Stomach smooth muscle (tissue), 2 donors: ENCODE measurements around the gene TOPAZ1.

Experiments used
- H3K27ac ChIP-seq: one replicate; pipeline ENCODE4 v1.7.0; 2013; ENCODE audit warnings: mild to moderate bottlenecking, low read length, inconsistent platforms
- H3K27me3 ChIP-seq, 2 donors: one replicate each; pipeline ENCODE4 v1.7.0; 2013; ENCODE audit warnings: low read length in 2 of 2; ENCODE audit not compliant: insufficient read depth in 2 of 2, control insufficient read depth in 1 of 2
- H3K36me3 ChIP-seq, 2 donors: one replicate each; pipeline ENCODE4 v1.7.0; 2013; ENCODE audit warnings: low read length in 2 of 2; ENCODE audit not compliant: control insufficient read depth in 2 of 2, insufficient read depth in 2 of 2
- H3K4me1 ChIP-seq: one replicate; pipeline ENCODE4 v1.7.0; 2013; ENCODE audit warnings: low read length; ENCODE audit not compliant: control insufficient read depth, insufficient read depth
- H3K4me3 ChIP-seq, 2 donors: one replicate each; pipeline ENCODE4 v1.7.0; 2013; ENCODE audit warnings: low read length in 2 of 2
- H3K9ac ChIP-seq, 2 donors: one replicate each; pipeline ENCODE4 v1.7.0; 2013; ENCODE audit warnings: low read length in 2 of 2, mild to moderate bottlenecking in 1 of 2
- H3K9me3 ChIP-seq, 2 donors: one replicate each; pipeline ENCODE4 v1.7.0; 2013; ENCODE audit warnings: low read length in 2 of 2; ENCODE audit not compliant: control insufficient read depth in 2 of 2
- donor health status: healthy.
- donor health status: Pancreatic carcinoma.

The TOPAZ1 gene

GRCh38 chr3:44326515-44326914 lies 84.8 kb downstream of the TOPAZ1 start:
- no peak overlapping the region for H3K27ac ChIP-seq
- H3K9me3 ChIP-seq, result no peaks in the 10 kb centered on the region
- no peak overlapping the region for H3K9ac ChIP-seq
- H3K36me3 ChIP-seq, result no peaks in the 10 kb centered on the region
- H3K27me3 ChIP-seq, result no peaks in the 10 kb centered on the region
- no peak overlapping the region for H3K4me3 ChIP-seq
- H3K4me1 ChIP-seq, result no peaks in the 10 kb centered on the region

DNA sequence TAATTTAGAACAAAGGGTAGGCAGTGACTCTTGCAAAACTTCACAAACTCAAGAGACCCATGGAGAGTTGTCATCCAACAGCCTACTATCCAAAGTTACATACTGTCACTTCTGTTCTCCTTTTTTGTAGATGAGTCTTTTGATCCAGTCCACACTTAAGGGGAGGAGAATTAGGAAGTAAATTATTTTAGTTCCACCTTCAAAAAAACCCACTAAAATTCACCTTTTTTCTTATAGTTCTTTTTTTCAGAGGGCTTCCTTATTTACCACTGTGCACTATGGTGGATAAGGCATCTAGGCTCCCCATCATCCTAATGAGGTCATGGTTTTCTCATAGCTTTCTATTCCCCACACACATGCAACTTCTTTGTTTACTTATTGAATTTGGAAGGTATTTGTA lies 88.3 kb downstream of the TOPAZ1 start:
- Histone ChIP-seq H3K4me1 (no peaks in the 10 kb centered on the region), H3K27ac (no peak overlapping the region), H3K4me3 (no peak overlapping the region), H3K27me3 (no peaks in the 10 kb centered on the region), H3K36me3 (no peaks in the 10 kb centered on the region), H3K9ac (no peak overlapping the region), H3K9me3 (no peaks in the 10 kb centered on the region)

DNA sequence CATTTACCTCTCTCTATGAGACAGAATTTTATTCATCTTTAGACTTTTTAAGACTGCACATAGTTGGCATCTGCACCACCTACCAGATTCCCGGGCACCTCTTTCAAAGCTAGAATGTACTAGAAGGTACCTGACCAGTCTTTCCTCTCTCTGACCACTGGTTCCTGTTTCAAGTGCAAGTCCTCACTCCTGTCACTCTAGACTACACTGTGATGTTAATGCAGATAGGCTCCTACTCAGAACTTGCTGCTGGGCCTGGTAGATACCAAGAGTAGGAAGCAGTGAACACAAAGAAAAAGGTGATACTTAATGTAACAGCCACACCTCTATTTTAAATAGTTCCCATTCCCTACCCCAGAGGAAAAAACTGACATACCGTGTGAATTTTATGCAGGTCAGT lies 88.8 kb downstream of the TOPAZ1 start:
- no peak overlapping the region for H3K27ac ChIP-seq
- no peak overlapping the region for H3K4me3 ChIP-seq
- H3K4me1 ChIP-seq, result no peaks in the 10 kb centered on the region
- H3K36me3 ChIP-seq, result no peaks in the 10 kb centered on the region
- no peak overlapping the region for H3K9ac ChIP-seq
- H3K9me3 ChIP-seq, result no peaks in the 10 kb centered on the region
- H3K27me3 ChIP-seq, result no peaks in the 10 kb centered on the region

DNA sequence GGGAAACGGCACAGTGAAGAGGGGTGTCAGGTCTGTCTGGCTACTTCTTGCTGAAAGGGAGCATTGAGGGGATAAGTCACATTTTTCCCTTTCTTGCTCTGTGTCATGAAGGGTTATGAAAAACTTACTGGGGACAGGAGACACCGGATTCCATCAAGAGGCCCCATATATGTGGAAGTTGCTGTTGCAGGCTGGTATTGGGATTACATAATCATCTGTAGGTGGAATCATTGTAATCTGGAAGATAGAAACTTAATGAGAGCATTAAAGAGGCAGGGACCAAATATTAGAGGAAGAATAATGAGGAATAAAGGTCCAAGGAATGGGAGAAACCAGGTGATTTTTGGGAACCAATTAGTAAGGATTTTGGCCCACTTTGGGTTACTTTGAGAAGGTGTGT lies 92.6 kb downstream of the TOPAZ1 start:
- no peak overlapping the region for H3K27ac ChIP-seq
- no peak overlapping the region for H3K9ac ChIP-seq
- H3K27me3 ChIP-seq, result no peaks in the 10 kb centered on the region
- no peaks in the 10 kb centered on the region for H3K9me3 ChIP-seq
- H3K36me3 ChIP-seq, result no peaks in the 10 kb centered on the region
- peaks cover 3% of the 10 kb centered on the region for H3K4me1 ChIP-seq
- no peak overlapping the region for H3K4me3 ChIP-seq

DNA sequence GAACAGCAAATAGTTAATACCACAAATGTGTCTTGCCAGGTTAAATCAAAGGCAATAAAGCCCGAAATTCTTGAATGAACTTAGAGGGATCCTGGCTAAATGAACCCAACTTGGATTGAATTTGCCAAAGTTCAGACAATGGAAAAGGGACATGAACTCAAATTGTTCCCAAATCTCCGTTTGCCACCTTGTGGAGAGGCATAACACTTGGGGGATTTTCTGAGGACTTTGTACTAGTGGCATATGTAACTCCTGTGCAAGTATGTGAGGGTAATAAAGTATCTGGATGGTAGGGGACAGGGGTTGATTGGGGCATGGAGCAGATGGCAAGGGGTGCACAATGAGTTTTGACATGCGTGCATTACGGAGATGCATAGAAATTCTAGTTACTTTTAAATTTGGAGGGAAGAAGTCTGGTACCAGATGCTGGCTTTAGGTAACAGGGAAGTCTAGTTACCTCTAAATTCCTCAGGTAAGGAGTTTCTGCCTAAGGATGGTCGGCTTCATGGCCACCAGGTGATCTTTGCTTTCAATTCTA lies 95.6 kb downstream of the TOPAZ1 start:
- Histone ChIP-seq H3K4me1 (peaks cover 11% of the 10 kb centered on the region), H3K27ac (peak overlapping the region; percentile 92)

GRCh38 chr3:44338010-44338827 lies 96.5 kb downstream of the TOPAZ1 start, which contains the start of gene TCAIM:
TSS of gene TCAIM (plus strand) at chr3:44338766. CDS start at chr3:44354783, 16,017 bp downstream.
- Histone ChIP-seq H3K27ac (peak within 1 kb of the TSS; percentile 92), H3K27me3 (no peaks in the 10 kb centered on the region), H3K9me3 (no peaks in the 10 kb centered on the region), H3K36me3 (no peaks in the 10 kb centered on the region), H3K4me1 (peaks cover 17% of the 10 kb centered on the region), H3K9ac (peak within 1 kb of the TSS; percentile 66 to 71), H3K4me3 (peak within 1 kb of the TSS; percentile 75 to 96)

More for the DNA sequence above, 95.6 kb downstream of the TOPAZ1 start:
- peak overlapping the region; percentile 66 to 71 for H3K9ac ChIP-seq
- peak overlapping the region; percentile 75 to 96 for H3K4me3 ChIP-seq
- H3K36me3 ChIP-seq, result no peaks in the 10 kb centered on the region
- no peaks in the 10 kb centered on the region for H3K27me3 ChIP-seq
- no peaks in the 10 kb centered on the region for H3K9me3 ChIP-seq

GRCh38 chr3:44338828-44339127 lies 97.1 kb downstream of the TOPAZ1 start:
- Histone ChIP-seq H3K4me3 (peak overlapping the region; percentile 75 to 96), H3K27me3 (no peaks in the 10 kb centered on the region), H3K9me3 (no peaks in the 10 kb centered on the region), H3K9ac (peak overlapping the region; percentile 66 to 71), H3K4me1 (peaks cover 17% of the 10 kb centered on the region), H3K36me3 (no peaks in the 10 kb centered on the region), H3K27ac (peak overlapping the region; percentile 92)

DNA sequence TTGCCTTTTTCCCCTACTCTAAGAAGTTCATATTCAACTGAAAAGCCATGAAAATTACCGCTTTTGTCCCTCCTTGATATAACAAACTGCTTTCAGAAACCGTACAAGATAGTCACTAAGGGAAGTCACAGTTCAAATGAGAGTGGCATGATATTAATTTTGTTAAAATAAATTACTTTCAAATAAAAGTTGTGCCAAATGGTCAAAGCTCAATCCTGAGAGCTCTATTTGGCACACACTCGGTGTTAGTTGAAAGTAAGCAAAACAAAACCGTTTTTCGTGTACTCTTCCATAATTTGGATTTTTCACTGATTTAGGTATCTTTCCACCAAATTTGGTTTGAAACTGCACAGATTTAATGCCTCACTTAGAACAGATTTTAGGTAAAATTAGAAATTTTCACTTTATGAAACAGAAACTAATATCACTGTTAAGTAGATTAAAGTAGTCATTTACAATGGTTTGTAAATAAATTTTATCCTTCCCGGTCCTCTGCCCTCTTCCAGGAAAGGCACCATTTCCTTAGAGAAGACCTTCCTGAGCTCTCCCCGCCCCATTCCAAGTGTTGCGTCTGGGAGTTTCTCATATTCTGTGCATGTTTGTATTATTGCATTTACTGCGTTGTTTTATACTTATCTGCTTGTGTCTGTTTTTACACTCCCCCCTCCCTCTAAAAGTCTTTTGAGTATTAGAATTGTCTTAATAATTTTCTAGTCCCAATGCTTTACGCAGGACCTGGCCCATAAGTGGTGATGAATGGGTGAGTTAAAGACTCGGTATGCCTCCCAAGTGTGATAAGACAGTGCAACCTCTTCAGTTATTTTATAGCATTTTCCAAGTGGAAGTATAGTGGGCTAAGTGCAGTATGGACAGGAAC lies 97.7 kb downstream of the TOPAZ1 start:
- Histone ChIP-seq H3K27ac (peak overlapping the region; percentile 92), H3K9ac (peak overlapping the region; percentile 66 to 71), H3K27me3 (no peaks in the 10 kb centered on the region), H3K9me3 (no peaks in the 10 kb centered on the region), H3K4me1 (peaks cover 17% of the 10 kb centered on the region), H3K4me3 (peak overlapping the region; percentile 75 to 96), H3K36me3 (no peaks in the 10 kb centered on the region)

DNA sequence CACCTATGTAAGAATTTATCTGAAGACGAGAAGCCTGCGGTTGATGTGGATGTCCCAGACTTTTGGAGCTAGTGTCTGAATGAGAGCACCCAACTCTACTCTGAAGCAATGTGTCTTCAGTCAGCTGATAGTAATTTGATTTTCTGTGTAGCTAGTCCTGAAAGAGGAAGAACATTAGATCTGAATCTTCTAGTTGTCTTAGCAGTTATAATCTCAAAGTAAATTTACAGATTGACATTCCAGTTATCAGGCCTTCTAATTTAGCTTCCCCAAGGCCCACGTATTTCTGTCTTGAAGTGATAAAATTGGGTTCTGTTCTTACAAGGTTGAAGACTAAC lies 98.3 kb downstream of the TOPAZ1 start:
- Histone ChIP-seq H3K27me3 (no peaks in the 10 kb centered on the region), H3K36me3 (no peaks in the 10 kb centered on the region), H3K9me3 (no peaks in the 10 kb centered on the region), H3K4me3 (peak overlapping the region; percentile 75 to 96), H3K27ac (peak overlapping the region; percentile 7), H3K4me1 (peaks cover 17% of the 10 kb centered on the region), H3K9ac (no peak overlapping the region)

DNA sequence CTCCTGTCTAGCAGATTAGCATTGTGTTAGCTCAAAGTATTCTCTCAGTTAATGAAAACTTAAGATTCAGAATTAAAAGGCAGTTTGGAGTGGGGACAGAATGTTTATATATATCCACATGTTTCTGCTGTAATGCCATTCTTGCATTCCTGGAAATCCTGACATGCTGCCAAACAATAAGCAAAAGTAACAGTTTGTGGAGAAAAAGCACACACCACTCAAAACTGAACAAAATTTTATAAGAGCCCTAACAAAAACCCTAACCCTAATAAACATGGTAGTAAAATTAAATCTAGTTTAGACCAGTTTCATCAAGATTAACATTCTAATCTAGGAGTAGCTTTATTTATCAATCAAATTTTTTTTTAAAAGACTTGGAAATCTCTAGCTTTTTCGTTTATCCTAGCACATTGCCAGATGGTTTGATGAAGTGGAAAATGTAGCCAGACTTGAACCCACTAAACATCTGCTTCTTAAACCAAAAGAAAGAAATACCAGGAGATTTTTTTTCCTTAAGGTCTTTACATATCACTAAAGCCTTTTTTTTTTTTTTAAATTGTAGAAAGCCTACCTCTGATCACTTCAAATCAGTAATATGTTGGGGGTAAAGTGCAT lies 100.6 kb downstream of the TOPAZ1 start:
- Histone ChIP-seq H3K27ac (peak overlapping the region; percentile 42), H3K36me3 (no peaks in the 10 kb centered on the region), H3K4me1 (peaks cover 18% of the 10 kb centered on the region), H3K9ac (no peak overlapping the region), H3K27me3 (no peaks in the 10 kb centered on the region), H3K4me3 (no peak overlapping the region), H3K9me3 (no peaks in the 10 kb centered on the region)
